GM18508 (cell line): ENCODE results near the gene HOXB3.
"Not testable (repeated sequence)": the region's sequence is repeated elsewhere in the genome, so short reads cannot be mapped to it uniquely, and the experiment has no call there.

ENCODE experiments used
- ATAC-seq: cut with Tn5 transposase; IDR thresholded peaks from one replicate; pipeline ENCODE4 v1.9.1; 2021; ENCODE audit warnings: moderate number of reproducible peaks; ENCODE audit not compliant: insufficient read depth, unreplicated experiment

Gene HOXB3

DNA sequence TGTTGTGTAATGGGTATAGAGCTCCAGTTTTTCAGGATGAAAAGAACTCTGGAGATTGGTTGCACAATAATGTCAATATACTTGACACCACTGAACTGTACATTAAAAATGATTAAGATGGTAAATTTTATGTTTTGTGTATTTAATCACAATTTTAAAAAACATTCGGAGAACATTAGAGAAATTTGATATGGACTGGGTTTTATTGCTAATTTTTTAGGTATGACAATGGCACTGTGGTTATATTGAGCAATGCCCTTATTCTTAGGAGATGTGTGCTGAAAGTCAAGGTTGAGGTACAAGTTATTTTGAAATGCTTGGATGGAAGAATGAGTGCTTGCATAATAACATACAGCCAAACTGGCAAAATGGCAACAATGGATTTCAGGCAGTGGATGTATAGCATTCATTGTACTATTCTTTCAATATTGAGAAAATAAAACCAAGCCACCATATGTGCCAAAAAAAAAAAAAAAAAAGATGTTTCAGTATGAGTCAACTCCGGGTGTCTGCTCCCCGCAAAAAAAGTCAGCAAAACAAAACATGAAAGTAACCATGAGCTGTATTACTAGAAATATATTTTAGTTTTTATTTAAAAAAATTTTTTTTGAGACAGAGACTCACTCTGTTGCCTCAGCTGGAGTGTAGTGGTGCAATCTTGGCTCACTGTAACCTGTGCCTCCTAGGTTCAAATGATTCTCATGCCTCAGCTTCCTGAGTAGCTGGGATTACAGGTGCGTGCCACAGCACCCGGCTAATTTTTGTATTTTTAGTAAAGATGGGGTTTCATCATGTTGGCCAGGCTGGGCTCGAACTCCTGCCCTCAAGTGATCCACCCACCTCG, 79.1 kb downstream of the HOXB3 start:
- ATAC-seq: no peak

DNA sequence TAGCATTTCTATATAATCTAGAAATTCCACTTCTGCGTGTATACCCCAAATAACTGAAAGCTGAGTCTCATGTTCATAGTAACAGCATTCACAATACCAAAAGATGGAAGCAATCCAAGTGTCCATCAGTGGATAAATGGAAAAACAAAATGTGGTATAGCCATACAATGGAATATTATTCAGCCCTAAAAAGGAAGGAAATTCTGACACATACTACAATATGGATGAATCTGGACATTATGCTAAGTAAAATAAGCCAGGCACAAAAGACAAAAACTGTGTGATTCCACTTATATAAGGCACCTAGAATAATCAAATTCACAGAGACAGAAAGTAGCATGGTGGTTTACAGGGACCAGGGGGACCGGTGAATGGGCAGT, 79.7 kb downstream of the HOXB3 start:
- ATAC-seq: no peak

DNA sequence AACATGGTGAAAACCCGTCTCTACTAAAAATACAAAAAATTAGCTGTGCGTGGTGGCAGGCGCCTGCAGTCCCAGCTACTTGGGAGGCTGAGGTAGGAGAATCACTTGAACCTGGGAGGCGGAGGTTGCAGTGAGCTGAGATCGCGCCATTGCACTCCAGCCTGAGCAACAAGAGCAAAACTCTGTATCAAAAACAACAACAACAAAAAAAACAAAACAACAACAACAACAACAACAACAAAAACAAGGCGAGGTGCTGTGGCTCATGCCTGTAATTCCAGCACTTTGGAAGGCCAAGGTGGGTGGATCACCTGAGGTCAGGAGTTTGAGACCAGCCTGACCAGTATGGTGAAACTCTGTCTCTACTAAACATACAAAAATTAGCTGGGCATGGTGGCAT, 80.3 kb downstream of the HOXB3 start:
- ATAC-seq: not testable (repeated sequence)

DNA sequence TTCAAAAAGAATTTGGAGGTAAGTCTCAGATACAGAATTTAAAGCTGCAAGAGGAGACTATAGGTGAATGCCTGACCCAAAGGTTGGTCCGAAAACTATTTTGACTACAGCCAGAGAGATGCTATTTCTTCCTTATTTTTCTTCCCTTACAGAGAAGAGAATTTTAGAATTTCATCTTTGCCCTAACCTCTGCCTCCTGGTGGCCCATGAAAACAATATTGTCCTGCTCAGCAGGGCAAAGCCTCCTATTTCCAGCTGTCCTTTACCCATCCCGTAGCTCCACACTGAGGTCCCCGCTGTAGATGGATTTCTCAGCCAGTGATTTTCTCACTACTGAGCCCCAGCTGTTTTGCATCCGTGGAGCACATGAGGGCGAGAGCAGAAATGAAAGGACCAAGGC, 83.8 kb downstream of the HOXB3 start:
- no peak for ATAC-seq

DNA sequence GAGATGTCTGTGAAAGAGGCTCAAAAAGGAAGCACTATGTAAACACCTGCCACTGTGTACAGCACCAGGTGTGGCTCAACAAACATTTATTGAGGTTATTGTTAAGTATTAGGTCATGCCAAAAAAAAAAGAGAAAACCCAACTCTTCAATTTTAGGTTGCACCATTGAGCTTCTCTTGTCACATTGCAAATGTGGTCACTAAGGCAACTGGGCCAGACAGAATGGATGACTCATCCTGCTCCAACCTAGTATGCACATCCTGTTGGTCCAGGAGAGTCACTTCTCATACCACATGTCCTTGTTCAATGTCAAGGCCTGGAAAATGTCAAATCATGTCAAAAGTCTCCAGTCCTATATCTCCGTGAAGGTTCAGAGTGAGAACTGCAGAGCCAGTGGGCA, 84.3 kb downstream of the HOXB3 start:
- peak; percentile 56 for ATAC-seq

DNA sequence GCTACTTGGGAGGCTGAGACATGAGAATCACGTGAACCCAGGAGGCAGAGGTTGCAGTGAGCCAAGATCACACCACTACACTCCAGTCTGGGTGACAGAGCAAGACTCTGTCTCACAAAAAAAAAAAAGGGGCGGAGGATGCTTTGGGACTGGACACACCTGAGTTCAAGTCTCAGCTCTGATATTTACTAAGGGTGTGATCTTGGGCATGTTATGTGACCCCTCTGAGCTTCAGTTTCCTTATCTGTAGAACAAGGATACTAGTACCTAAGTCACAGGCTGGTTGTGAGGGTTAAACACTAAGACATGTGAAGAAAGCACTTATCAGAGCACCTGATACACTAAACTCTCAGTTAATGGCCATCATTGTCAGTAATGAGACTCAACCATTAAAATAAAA, 85.1 kb downstream of the HOXB3 start:
- ATAC-seq: no peak

DNA sequence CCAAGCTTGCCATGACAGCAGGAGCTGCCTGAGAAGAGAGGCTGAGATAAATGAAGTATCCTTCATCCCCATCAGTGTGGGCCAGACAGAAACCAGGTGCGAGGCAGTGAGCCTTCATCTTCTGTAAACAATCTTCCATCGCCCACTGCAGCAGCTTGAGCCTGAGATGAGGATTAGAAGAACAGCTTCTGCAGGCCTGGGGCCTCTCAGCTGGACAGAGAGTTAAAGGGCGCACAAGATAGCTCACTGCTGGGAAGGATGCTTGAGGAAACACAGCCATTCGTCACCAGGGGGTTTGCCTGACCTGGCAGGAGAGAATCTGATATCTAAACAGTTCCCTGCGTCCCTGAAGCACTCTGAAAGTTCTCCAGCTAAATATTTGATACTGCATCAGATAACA, 86.3 kb downstream of the HOXB3 start:
- no peak for ATAC-seq

DNA sequence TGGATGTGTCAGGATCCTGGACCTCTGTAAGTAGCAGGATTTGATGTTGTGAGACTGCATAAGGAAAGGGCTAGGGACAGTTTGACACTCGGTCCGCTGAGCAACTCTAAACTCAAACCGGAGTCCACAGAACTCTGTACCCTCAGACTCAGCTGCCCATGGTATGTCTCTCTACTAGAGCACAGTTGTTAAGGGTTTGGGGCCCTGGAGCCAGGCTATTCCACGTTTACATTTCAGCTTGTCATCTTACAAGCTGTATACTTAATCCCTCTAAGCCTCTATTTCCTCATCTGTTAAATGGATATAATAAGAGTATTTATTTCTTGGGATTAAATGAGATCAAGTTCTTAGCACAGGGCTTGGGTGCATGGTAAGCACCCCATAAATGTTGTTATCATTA, 87.1 kb downstream of the HOXB3 start:
- ATAC-seq: no peak

DNA sequence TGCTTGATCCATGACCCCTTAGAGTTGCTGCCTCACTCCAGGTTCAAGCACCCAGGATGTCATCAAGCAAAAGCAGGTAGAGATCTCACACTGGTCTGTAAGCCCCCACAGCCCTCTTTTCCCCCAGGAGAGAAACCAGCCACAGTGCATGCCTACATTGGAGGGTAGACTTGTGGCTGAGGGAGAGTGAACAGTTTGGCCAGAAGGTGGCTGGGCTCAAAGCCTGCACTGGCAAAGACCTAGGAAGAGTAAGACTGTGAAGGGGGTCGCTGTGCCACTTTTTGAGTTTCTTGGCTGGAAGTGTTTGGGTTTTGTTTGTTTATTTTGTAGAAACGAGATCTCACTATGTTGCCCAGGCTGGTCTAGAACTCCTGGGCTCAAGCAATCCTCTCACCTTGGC, 87.7 kb downstream of the HOXB3 start:
- no peak for ATAC-seq

DNA sequence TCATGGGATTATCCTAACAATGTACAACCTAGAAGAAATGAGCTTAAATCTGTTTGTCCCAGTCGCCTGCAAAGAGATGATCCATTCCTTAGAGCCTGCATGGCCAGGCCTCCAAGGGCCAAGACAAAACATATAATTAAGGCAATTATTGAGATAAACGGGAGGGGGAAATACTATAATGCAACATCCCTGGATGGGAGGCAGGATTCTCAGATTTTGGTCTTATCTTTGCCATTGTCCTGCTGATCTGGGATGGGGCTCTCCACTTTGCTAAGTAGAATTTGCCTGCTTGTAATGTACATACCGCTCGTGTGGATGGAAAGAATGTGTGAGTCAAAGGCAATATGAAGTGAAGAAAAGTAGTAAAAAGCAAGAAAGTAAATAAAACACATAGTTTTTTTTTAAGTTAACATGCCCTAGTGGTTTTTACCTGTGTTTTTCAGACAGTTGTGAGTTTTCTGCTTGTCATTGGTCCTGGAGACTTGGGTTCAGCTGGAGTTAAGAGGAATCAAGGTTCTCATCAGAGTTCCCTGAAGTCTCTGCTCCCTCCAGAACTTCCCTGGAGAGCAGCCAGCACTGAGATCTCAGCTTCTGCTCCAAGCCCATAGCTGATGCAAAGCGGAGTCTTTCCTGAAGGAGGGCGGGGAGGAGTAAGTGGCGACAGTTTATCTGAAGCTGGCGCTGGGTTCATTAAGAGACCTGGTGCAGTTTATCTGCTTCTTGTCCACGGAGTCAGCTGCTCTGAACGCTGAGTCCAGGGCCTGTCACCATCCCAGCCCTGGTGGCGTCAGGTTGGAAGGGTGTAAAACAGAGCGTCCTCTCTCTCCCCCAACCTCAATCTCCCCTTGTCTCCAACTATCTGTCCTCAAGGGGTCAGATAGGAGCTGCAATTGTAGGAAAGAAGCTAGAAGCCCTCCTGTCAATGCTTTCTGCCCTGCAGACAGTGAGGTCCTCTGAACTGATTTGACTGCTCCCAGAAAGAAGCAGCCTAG, 89.3 kb downstream of the HOXB3 start:
- ATAC-seq: no peak

DNA sequence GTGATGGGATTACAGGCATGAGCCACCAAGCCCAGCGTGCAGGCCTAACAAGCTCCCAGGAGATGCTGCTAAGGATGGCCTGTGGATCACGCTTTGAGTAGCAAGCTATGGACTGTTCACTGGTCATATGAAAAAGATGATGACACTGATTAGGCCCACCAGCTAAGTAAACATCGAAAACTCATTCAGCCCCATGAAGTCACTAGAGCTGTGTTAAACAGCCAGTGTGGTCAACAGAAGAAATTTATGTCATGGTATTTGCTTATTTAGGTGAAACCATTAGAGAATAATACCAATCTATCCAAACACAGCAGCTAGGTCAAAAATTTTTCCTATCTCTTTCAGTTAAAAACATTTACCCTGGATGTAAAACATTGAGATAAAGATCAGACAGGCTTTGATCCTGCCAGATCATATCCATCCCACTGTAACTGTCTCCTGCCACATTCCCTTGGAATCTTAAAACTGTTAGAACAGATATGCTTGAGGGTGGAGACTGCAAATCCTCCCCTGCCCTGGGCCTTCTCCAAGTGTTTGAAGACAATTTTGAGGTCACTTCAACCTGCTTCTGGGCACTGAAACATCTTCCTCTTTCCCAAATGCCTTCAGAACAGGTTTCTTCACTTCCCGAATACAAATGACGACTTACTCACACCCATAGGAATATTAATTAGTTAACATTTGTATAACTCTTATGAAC, 90.2 kb downstream of the HOXB3 start:
- ATAC-seq: no peak

DNA sequence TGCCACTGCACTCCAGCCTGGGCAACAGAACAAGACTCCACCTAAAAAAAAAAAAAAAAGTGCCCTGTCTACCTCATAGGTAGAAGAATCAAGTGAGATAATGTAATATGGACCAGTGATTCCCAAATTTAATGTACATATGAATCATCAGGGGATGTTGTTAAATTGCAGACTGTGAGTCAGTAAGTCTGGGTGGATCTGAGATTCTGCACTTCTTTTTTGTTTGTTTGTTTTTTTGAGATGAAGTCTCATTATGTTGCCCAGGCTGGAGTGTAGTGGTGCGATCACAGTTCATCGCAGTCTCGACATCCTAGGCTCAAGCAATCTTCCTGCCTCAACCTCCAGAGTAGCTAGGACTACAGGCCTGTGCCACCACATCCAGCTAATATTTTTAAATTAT, 90.8 kb downstream of the HOXB3 start:
- no peak for ATAC-seq
